ENCODE data around the gene CDR2L. TPM values are rescaled to one million over a fixed set of nuclear protein-coding genes. Genes with fewer than 3 reads are reported as not detected.

CDR2L gene
- polyA plus RNA-seq, 1 of the 3 experiments (the other 2 are of a cell fraction): 21.2 TPM

DNA sequence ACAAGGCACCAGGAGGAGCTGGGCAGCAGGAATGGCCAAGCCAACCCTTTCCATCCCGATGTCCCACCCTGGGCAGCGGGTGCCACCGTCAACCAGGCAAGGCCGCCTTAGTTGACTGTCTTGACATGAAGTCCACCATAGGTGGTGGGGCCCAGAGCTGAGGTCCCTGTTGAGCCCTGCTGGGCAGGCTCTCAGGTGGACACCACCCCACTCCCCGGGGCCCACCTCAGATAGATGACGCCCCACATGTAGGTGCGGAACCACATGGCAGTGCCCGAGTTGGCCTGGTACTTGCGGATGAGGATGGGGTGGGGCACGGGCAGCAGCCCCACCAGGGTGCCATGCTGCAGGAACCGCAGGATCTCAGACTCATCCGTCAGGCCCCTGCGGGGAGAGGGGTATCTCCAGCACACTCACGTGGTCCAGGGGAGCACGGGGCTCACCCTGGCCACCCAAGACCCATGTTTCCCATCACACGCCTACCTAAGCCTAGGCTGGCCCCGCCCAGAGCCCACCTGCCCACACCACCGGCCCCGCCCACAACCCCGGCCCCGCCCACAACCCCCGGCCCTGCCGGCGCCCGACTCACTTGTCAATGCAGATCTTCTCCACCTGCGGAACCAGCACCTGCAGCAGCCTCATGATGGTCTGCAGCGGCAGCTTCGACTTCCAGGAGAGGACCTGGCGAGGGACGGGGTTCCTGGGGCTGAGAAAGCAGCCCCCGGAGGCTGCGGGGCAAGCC is 35.6 kb upstream of the CDR2L start (continued):
- no peak for TF ChIP-seq POLR2AphosphoS5 (IDR thresholded peaks at IDR 0.05; ENCODE audit: low read depth, low read length)
- TF ChIP-seq FOSL2 (IDR thresholded peaks at IDR 0.05; ENCODE audit: borderline replicate concordance, low read depth): no peak
- TF ChIP-seq, protein P1, sequence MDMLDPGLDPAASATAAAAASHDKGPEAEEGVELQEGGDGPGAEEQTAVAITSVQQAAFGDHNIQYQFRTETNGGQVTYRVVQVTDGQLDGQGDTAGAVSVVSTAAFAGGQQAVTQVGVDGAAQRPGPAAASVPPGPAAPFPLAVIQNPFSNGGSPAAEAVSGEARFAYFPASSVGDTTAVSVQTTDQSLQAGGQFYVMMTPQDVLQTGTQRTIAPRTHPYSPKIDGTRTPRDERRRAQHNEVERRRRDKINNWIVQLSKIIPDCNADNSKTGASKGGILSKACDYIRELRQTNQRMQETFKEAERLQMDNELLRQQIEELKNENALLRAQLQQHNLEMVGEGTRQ (IDR thresholded peaks at IDR 0.05; ENCODE audit: borderline replicate concordance, low read depth, low read length): no peak
- TF ChIP-seq, protein P2, sequence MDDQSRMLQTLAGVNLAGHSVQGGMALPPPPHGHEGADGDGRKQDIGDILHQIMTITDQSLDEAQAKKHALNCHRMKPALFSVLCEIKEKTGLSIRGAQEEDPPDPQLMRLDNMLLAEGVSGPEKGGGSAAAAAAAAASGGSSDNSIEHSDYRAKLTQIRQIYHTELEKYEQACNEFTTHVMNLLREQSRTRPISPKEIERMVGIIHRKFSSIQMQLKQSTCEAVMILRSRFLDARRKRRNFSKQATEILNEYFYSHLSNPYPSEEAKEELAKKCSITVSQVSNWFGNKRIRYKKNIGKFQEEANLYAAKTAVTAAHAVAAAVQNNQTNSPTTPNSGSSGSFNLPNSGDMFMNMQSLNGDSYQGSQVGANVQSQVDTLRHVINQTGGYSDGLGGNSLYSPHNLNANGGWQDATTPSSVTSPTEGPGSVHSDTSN (IDR thresholded peaks at IDR 0.05): no peak
- TF ChIP-seq RCOR1 (IDR thresholded peaks at IDR 0.05; ENCODE audit: low read length): no peak
- TF ChIP-seq MXI1 (IDR thresholded peaks at IDR 0.05; ENCODE audit: low read depth, low read length): no peak
- TF ChIP-seq TCF12 (IDR thresholded peaks at IDR 0.05): no peak
- no peak for TF ChIP-seq RAD21 (IDR thresholded peaks at IDR 0.05; ENCODE audit: low read length)

DNA sequence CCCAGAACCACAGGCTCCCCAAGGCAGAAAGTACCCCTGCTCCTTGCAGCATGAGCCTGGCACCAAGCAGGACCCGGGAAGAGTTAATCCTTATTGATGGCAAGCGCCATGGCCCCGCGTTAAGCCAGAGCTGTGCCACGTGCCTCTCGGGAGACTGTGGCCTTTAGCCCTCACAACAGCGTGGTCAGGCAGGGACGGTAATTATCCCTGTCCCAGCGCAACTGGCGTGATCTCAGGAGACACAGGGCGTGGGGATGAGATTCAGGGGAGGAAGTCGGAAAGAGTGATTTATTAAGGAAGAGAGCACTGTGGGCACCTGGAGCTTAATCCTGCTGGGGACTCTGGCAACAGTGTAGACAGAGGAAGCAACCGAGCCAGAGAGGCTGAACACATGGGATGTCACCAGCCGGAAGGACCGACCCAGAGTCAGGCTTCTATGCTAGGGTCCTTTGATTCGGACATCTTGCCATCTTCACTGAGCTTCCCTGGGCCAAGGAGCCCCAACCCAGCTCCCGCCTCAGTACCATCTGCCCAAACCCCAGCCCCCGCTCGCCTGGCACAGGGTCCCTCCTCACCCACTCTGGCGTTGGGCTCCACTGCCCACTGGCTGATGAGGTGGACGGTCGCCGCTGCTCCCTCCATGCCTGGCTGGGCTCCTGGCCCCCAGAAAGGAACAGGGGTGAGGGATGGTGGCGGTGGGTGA is 34.9 kb upstream of the CDR2L start:
- H3K36me3 ChIP-seq (replicated peaks in 1 of 2; ENCODE audit: control insufficient read depth in 1 of 2, insufficient read depth in 2 of 2, low read length in 1 of 2): no peaks in the 10 kb centered on the region
- H3F3A ChIP-seq (replicated peaks; ENCODE audit: insufficient read depth): no peaks in the 10 kb centered on the region
- H3K4me3 ChIP-seq (ENCODE audit: low read depth in 2 of 2, low read length in 1 of 2): no peak overlapping the region
- POLR2A ChIA-PET: no interaction called here
- CTCF ChIA-PET: interaction anchor here (1.0 to 10.7 kb wide), 4 partner anchors 9 to 87 kb away, joined by 3 to 104 read pairs (median 6); partner anchors contain the start of genes OTOP2 and USH1G
- DNase-seq: no peak
- H3K27ac ChIP-seq (ENCODE audit: low read depth in 2 of 2, low read length in 1 of 2): no peak overlapping the region
- no peaks in the 10 kb centered on the region for H3K9me3 ChIP-seq
- H3K4me1 ChIP-seq (ENCODE audit: control insufficient read depth in 1 of 2, insufficient read depth in 2 of 2, low read depth in 1 of 2, low read length in 1 of 2): no peaks in the 10 kb centered on the region; a peak in 1 of 4 replicates
- H3K9ac ChIP-seq: no peak overlapping the region
- TF ChIP-seq MXI1 (IDR thresholded peaks at IDR 0.05; ENCODE audit: low read depth, low read length) (no peak), SIN3A (IDR thresholded peaks at IDR 0.05; ENCODE audit: borderline replicate concordance, low read depth, low read length) (no peak), FOSL2 (IDR thresholded peaks at IDR 0.05; ENCODE audit: borderline replicate concordance, low read depth) (no peak), GATA2 (CRISPR knock-in tag; IDR thresholded peaks at IDR 0.05) (no peak), FOXJ3 (CRISPR knock-in tag; IDR thresholded peaks at IDR 0.05) (no peak), EZH2phosphoT487 (IDR thresholded peaks at IDR 0.05; ENCODE audit: borderline replicate concordance, low read depth) (no peak), GABPA (IDR thresholded peaks at IDR 0.05; ENCODE audit: low read depth) (no peak), RFX5 (IDR thresholded peaks at IDR 0.05; ENCODE audit: low read length) (no peak), TAF1 (IDR thresholded peaks at IDR 0.05; ENCODE audit: borderline replicate concordance, low read depth, low read length) (no peak), YY1 (IDR thresholded peaks at IDR 0.05; ENCODE audit: low read depth) (no peak), TCF12 (IDR thresholded peaks at IDR 0.05) (no peak)
- TF ChIP-seq, protein P3, sequence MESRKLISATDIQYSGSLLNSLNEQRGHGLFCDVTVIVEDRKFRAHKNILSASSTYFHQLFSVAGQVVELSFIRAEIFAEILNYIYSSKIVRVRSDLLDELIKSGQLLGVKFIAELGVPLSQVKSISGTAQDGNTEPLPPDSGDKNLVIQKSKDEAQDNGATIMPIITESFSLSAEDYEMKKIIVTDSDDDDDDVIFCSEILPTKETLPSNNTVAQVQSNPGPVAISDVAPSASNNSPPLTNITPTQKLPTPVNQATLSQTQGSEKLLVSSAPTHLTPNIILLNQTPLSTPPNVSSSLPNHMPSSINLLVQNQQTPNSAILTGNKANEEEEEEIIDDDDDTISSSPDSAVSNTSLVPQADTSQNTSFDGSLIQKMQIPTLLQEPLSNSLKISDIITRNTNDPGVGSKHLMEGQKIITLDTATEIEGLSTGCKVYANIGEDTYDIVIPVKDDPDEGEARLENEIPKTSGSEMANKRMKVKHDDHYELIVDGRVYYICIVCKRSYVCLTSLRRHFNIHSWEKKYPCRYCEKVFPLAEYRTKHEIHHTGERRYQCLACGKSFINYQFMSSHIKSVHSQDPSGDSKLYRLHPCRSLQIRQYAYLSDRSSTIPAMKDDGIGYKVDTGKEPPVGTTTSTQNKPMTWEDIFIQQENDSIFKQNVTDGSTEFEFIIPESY (IDR thresholded peaks at IDR 0.05; ENCODE audit: borderline replicate concordance, low read depth): no peak
- no peaks in the 10 kb centered on the region for H3K79me2 ChIP-seq (ENCODE audit: insufficient read depth)
- H3K4me2 ChIP-seq: no peak overlapping the region
- H2AFZ ChIP-seq (ENCODE audit: low read depth): no peak overlapping the region
- no peaks in the 10 kb centered on the region for H3K9me2 ChIP-seq
- no peaks in the 10 kb centered on the region for H4K20me1 ChIP-seq (ENCODE audit: insufficient read depth)
- H3K27me3 ChIP-seq (ENCODE audit: insufficient read depth): peaks cover 36% of the 10 kb centered on the region
- WGBS (ENCODE audit: low lambda C conversion rate): 86% methylated on average over 17 of the region's 24 CpGs
